HepG2 (cell line): Measurements from ENCODE around the gene UBXN1. TPM values are rescaled to one million over a fixed set of nuclear protein-coding genes. Genes with fewer than 3 reads are reported as not detected.

Source experiments
- CC2D1A ChIP-seq: sonication (generic); formaldehyde crosslinking; IDR thresholded peaks from 2 replicates; pipeline ENCODE4 v1.8.1; 2023; ENCODE audit warnings: mild to moderate bottlenecking, missing genetic modification reagents
- HHEX ChIP-seq: IDR thresholded peaks from 2 replicates; pipeline ENCODE4 v1.6.1; 2016; ENCODE audit warnings: control low read depth
- MYC ChIP-seq: sonication (generic); formaldehyde crosslinking; IDR thresholded peaks from 2 replicates; pipeline ENCODE4 v1.9.0; 2021; ENCODE audit warnings: missing genetic modification reagents, borderline replicate concordance
- RFXANK ChIP-seq: IDR thresholded peaks from 2 replicates; pipeline ENCODE4 v1.6.1; 2016
- TARDBP ChIP-seq: sonication (generic); formaldehyde crosslinking; IDR thresholded peaks from 2 replicates; pipeline ENCODE4 v1.8.0; 2022; ENCODE audit warnings: mild to moderate bottlenecking, missing genetic modification reagents
- ZNF264 ChIP-seq: sonication (generic); formaldehyde crosslinking; IDR thresholded peaks from 2 replicates; pipeline ENCODE4 v1.4.0; 2020; ENCODE audit warnings: missing genetic modification reagents
- ZNF503 ChIP-seq: sonication (generic); formaldehyde crosslinking; IDR thresholded peaks from 2 replicates; pipeline ENCODE4 v1.4.0; 2020; ENCODE audit warnings: missing genetic modification reagents
- ZNF577 ChIP-seq: sonication (generic); formaldehyde crosslinking; IDR thresholded peaks from 2 replicates; pipeline ENCODE4 v1.4.0; 2020; ENCODE audit warnings: mild to moderate bottlenecking, low read depth, missing genetic modification reagents, borderline replicate concordance
- ZNF614 ChIP-seq: IDR thresholded peaks from 2 replicates; pipeline ENCODE4 v1.6.1; 2018; ENCODE audit warnings: missing biosample characterization, missing genetic modification reagents, inconsistent platforms, borderline replicate concordance
- ZNF761 ChIP-seq: sonication (generic); formaldehyde crosslinking; conservative IDR thresholded peaks from 2 replicates; pipeline ENCODE4 v1.4.0; 2020; ENCODE audit warnings: mild to moderate bottlenecking, missing genetic modification reagents
- ZNF784 ChIP-seq: sonication (generic); formaldehyde crosslinking; IDR thresholded peaks from 2 replicates; pipeline ENCODE4 v1.5.1; 2020; ENCODE audit warnings: missing genetic modification reagents, mild to moderate bottlenecking, borderline replicate concordance
- ZNF841 ChIP-seq: sonication (generic); formaldehyde crosslinking; IDR thresholded peaks from 2 replicates; pipeline ENCODE4 v1.8.1; 2023; ENCODE audit warnings: missing genetic modification reagents, borderline replicate concordance
- polyA plus RNA-seq, 8 experiments: library from polyadenylated mRNA; depleted of rRNA in 3 of 8; stranded (reverse) in 7 of 8; unstranded in 1 of 8; fragments of >200 nt; fragmentation: Illumina TruSeq in 4 of 8; extraction: Trizol in 4 of 8; gene quantifications; 2 replicates each; pipeline versions ENCODE4 v1.2.1 to v1.2.3, GENCODE V29; 2011 to 2016; ENCODE audit warnings: low read depth in 4 of 8, missing spikeins in 1 of 8, mixed read lengths in 1 of 8; ENCODE audit not compliant: insufficient read depth in 1 of 8
- total RNA-seq, 5 experiments: library from RNA; depleted of rRNA; stranded (reverse); fragments of >200 nt; fragmentation: Illumina TruSeq; extraction: Trizol; gene quantifications; 2 replicates each; pipeline ENCODE4 v1.2.3, GENCODE V29; 2016; ENCODE audit warnings: low read depth in 1 of 5
- TF ChIP-seq, protein P1 (sequence below): sonication (generic); formaldehyde crosslinking; IDR thresholded peaks from 2 replicates; pipeline ENCODE4 v1.5.0; 2020; ENCODE audit warnings: missing genetic modification reagents
- TF ChIP-seq, protein P2 (sequence below): sonication (generic); formaldehyde crosslinking; IDR thresholded peaks from 2 replicates; pipeline ENCODE4 v1.4.0; 2020; ENCODE audit warnings: mild to moderate bottlenecking, missing genetic modification reagents
- TF ChIP-seq, protein P3 (sequence below), 2 experiments: fragments of 450-650 bp in 1 of 2; sonication (generic) in 1 of 2; formaldehyde crosslinking in 1 of 2; IDR thresholded peaks; 2 replicates each; pipeline versions ENCODE4 v1.6.1 to v1.8.0; 2016 to 2022; ENCODE audit warnings: antibody characterized with exemption in 1 of 2, mild to moderate bottlenecking in 1 of 2, missing genetic modification reagents in 1 of 2

UBXN1 gene
- total and polyA plus RNA-seq, 2 of the 13 experiments (the other 11 are each of a cell fraction or from before 2014, with no cell fraction given), result 47.5 to 52.4 TPM

GRCh38 chr11:62728171-62728988 lies 49.5 kb upstream of the UBXN1 start, which contains the start of gene TTC9C (continued):
- 0 out of 2 replicates have a peak, but pooled peaks have one; percentile 65 for TF ChIP-seq ZNF503
- TF ChIP-seq MYC (CRISPR knock-in tag), result peak; percentile 26; the same call in 1 of the 2 replicates
- TF ChIP-seq ZNF264 (CRISPR knock-in tag), result peak; percentile 51; the same call in 1 of the 2 replicates
- no peak for TF ChIP-seq RFXANK
- TF ChIP-seq ZNF577 (CRISPR knock-in tag), result no peak
- TF ChIP-seq, protein P1, sequence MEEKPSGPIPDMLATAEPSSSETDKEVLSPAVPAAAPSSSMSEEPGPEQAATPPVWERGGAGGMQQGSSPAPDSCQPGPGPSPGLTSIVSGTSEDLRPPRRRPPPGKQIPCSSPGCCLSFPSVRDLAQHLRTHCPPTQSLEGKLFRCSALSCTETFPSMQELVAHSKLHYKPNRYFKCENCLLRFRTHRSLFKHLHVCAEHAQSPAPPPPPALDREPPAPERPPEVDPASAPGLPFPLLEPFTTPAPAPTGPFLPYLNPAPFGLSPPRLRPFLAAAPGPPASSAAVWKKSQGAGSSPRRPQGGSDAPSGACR, result no peak
- no peak for TF ChIP-seq ZNF614 (CRISPR knock-in tag)
- no peak for TF ChIP-seq ZNF784 (CRISPR knock-in tag)
- no peak for TF ChIP-seq ZNF841 (CRISPR knock-in tag)
- TF ChIP-seq ZNF761 (CRISPR knock-in tag), result no peak
- TF ChIP-seq TARDBP (CRISPR knock-in tag), result no peak
- TF ChIP-seq HHEX, result no peak
- TF ChIP-seq, protein P2, sequence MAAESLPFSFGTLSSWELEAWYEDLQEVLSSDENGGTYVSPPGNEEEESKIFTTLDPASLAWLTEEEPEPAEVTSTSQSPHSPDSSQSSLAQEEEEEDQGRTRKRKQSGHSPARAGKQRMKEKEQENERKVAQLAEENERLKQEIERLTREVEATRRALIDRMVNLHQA (CRISPR knock-in tag), result no peak
- TF ChIP-seq CC2D1A (CRISPR knock-in tag), result no peak; the same call in 1 of the 2 replicates
- TF ChIP-seq, protein P3, sequence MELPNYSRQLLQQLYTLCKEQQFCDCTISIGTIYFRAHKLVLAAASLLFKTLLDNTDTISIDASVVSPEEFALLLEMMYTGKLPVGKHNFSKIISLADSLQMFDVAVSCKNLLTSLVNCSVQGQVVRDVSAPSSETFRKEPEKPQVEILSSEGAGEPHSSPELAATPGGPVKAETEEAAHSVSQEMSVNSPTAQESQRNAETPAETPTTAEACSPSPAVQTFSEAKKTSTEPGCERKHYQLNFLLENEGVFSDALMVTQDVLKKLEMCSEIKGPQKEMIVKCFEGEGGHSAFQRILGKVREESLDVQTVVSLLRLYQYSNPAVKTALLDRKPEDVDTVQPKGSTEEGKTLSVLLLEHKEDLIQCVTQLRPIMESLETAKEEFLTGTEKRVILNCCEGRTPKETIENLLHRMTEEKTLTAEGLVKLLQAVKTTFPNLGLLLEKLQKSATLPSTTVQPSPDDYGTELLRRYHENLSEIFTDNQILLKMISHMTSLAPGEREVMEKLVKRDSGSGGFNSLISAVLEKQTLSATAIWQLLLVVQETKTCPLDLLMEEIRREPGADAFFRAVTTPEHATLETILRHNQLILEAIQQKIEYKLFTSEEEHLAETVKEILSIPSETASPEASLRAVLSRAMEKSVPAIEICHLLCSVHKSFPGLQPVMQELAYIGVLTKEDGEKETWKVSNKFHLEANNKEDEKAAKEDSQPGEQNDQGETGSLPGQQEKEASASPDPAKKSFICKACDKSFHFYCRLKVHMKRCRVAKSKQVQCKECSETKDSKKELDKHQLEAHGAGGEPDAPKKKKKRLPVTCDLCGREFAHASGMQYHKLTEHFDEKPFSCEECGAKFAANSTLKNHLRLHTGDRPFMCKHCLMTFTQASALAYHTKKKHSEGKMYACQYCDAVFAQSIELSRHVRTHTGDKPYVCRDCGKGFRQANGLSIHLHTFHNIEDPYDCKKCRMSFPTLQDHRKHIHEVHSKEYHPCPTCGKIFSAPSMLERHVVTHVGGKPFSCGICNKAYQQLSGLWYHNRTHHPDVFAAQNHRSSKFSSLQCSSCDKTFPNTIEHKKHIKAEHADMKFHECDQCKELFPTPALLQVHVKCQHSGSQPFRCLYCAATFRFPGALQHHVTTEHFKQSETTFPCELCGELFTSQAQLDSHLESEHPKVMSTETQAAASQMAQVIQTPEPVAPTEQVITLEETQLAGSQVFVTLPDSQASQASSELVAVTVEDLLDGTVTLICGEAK (IDR thresholded peaks at IDR 0.05), result 0 out of 2 replicates have a peak, but pooled peaks have one; percentile 18
- TF ChIP-seq, protein P3 (CRISPR knock-in tag; IDR thresholded peaks at IDR 0.05), result no peak
